H1 (cell line): Measurements from ENCODE around the gene CMSS1.

Experiments used
- ATF3 ChIP-seq: IDR thresholded peaks from 2 replicates; pipeline ENCODE4 v1.6.1; 2011; ENCODE audit warnings: low read depth, mild to moderate bottlenecking, low read length; ENCODE audit not compliant: insufficient read depth
- CEBPB ChIP-seq: IDR thresholded peaks from 2 replicates; pipeline ENCODE4 v1.6.1; 2012; ENCODE audit warnings: low read depth, low read length
- CHD1 ChIP-seq: IDR thresholded peaks from 2 replicates; pipeline ENCODE4 v1.6.1; 2012; ENCODE audit warnings: low read depth, low read length, improper control_type of control experiment
- CTCF ChIP-seq, 3 experiments: IDR thresholded peaks; 1 replicate in 2 of 3; 2 replicates in 1 of 3; pipeline versions ENCODE4 v1.5.1 to v1.6.1; 2011; ENCODE audit warnings: low read length in 3 of 3, mild to moderate bottlenecking in 3 of 3, inconsistent platforms in 2 of 3, low read depth in 1 of 3, moderate library complexity in 1 of 3; ENCODE audit not compliant: insufficient read depth in 1 of 3; ENCODE audit errors: control extremely low read depth in 1 of 3
- POLR2A ChIP-seq, 2 experiments: IDR thresholded peaks; 1 replicate in 1 of 2; 2 replicates in 1 of 2; pipeline ENCODE4 v1.6.1; 2011; ENCODE audit warnings: low read depth in 2 of 2, low read length in 2 of 2, mild to moderate bottlenecking in 2 of 2; ENCODE audit errors: control extremely low read depth in 1 of 2
- POU5F1 ChIP-seq: IDR thresholded peaks from 2 replicates; pipeline ENCODE4 v1.6.1; 2011; ENCODE audit warnings: low read depth, mild to moderate bottlenecking, low read length, moderate library complexity
- SP1 ChIP-seq: IDR thresholded peaks from 2 replicates; pipeline ENCODE4 v1.6.1; 2011; ENCODE audit warnings: low read depth, low read length
- SP2 ChIP-seq: IDR thresholded peaks from 2 replicates; pipeline ENCODE4 v1.6.1; 2012; ENCODE audit warnings: mild to moderate bottlenecking, low read length, inconsistent platforms
- SRF ChIP-seq: IDR thresholded peaks from 2 replicates; pipeline ENCODE4 v1.6.1; 2011; ENCODE audit warnings: mild to moderate bottlenecking, low read depth, low read length, moderate library complexity
- TAF1 ChIP-seq: IDR thresholded peaks from 2 replicates; pipeline ENCODE4 v1.6.1; 2011; ENCODE audit warnings: mild to moderate bottlenecking, low read depth, low read length
- USF2 ChIP-seq: IDR thresholded peaks from 2 replicates; pipeline ENCODE4 v1.6.1; 2011; ENCODE audit warnings: low read length, improper control_type of control experiment
- ZNF274 ChIP-seq: IDR thresholded peaks from 2 replicates; pipeline ENCODE4 v1.7.0; 2012; ENCODE audit warnings: low read length, borderline replicate concordance; ENCODE audit errors: extremely low read depth

- TF ChIP-seq SP2 (no peak), CTCF (IDR thresholded peaks at IDR 0.05; ENCODE audit: control extremely low read depth in 1 of 3, insufficient read depth in 1 of 3, low read depth in 1 of 3, low read length in 3 of 3) (no peak), CHD1 (no peak), SP1 (no peak), POLR2A (IDR thresholded peaks at IDR 0.05; ENCODE audit: control extremely low read depth in 1 of 2, low read depth in 2 of 2, low read length in 2 of 2) (no peak), POU5F1 (no peak), ZNF274 (no peak), TAF1 (no peak), SRF (no peak), USF2 (no peak), ATF3 (no peak), CEBPB (no peak)
Observed at GRCh38 chr3:100023150-100023549, 205.5 kb downstream of the CMSS1 start.
